ENCODE measurements around the gene MYPN.

DNA sequence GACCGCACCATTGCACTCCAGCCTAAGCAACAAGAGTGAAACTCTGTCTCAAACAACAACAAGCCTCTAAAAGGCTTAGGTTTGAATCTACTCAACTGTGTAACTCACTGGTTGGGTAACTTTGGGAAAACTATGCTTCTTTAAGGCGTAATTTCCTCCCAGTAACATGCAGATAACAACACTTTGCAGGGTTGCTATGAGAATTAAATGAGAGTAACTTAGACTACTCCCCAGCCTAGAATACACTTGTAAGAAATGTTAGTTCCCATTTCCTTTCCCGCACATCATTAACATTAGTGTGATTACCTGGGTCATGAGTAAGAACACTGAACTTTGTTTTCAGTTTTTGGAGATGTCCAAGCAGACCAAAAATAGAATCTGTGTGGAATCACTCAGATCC is 5.4 kb upstream of the MYPN start:
- TF ChIP-seq EZH2 (IDR thresholded peaks at IDR 0.05; ENCODE audit: low read length, unreplicated experiment): no peak
- TF ChIP-seq, protein P1, sequence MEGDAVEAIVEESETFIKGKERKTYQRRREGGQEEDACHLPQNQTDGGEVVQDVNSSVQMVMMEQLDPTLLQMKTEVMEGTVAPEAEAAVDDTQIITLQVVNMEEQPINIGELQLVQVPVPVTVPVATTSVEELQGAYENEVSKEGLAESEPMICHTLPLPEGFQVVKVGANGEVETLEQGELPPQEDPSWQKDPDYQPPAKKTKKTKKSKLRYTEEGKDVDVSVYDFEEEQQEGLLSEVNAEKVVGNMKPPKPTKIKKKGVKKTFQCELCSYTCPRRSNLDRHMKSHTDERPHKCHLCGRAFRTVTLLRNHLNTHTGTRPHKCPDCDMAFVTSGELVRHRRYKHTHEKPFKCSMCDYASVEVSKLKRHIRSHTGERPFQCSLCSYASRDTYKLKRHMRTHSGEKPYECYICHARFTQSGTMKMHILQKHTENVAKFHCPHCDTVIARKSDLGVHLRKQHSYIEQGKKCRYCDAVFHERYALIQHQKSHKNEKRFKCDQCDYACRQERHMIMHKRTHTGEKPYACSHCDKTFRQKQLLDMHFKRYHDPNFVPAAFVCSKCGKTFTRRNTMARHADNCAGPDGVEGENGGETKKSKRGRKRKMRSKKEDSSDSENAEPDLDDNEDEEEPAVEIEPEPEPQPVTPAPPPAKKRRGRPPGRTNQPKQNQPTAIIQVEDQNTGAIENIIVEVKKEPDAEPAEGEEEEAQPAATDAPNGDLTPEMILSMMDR (conservative IDR thresholded peaks at IDR 0.05; ENCODE audit: low read depth, low read length): no peak

All from PC-3 (cell line).